ENCODE results near the gene CDK19. TPM values are rescaled to one million over a fixed set of nuclear protein-coding genes. Genes with fewer than 3 reads are reported as not detected.

Gene CDK19
- polyA plus RNA-seq, 1 donor (not counting 4 experiments of a cell fraction or from before 2014, with no cell fraction given) = 6.4 TPM

- no peak overlapping the region for H3K4me2 ChIP-seq (ENCODE audit: control insufficient read depth, extremely low read depth, insufficient read depth, low read depth, low read length)
- H3K4me3 ChIP-seq (ENCODE audit: control insufficient read depth in 2 of 3, extremely low read depth in 1 of 3, insufficient read depth in 2 of 3, low read depth in 1 of 3, low read length in 3 of 3) = no peak overlapping the region
- H3K36me3 ChIP-seq (ENCODE audit: control insufficient read depth in 2 of 2, extremely low read depth in 1 of 2, insufficient read depth in 2 of 2, low read length in 2 of 2) = peaks cover 0 to 2% of the 10 kb centered on the region in 2 experiments
- no peaks in the 10 kb centered on the region for H3K9me1 ChIP-seq (ENCODE audit: control insufficient read depth, extremely low read depth, insufficient read depth, low read length)
- no peak for TF ChIP-seq EZH2 (IDR thresholded peaks at IDR 0.05; ENCODE audit: low read length)
- TF ChIP-seq, protein P1, sequence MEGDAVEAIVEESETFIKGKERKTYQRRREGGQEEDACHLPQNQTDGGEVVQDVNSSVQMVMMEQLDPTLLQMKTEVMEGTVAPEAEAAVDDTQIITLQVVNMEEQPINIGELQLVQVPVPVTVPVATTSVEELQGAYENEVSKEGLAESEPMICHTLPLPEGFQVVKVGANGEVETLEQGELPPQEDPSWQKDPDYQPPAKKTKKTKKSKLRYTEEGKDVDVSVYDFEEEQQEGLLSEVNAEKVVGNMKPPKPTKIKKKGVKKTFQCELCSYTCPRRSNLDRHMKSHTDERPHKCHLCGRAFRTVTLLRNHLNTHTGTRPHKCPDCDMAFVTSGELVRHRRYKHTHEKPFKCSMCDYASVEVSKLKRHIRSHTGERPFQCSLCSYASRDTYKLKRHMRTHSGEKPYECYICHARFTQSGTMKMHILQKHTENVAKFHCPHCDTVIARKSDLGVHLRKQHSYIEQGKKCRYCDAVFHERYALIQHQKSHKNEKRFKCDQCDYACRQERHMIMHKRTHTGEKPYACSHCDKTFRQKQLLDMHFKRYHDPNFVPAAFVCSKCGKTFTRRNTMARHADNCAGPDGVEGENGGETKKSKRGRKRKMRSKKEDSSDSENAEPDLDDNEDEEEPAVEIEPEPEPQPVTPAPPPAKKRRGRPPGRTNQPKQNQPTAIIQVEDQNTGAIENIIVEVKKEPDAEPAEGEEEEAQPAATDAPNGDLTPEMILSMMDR (optimal IDR thresholded peaks at IDR 0.05 in 1 of 3, IDR thresholded peaks at IDR 0.05 in 1 of 3, conservative IDR thresholded peaks at IDR 0.05 in 1 of 3; ENCODE audit: extremely low read depth in 1 of 3, insufficient read depth in 2 of 3, low read length in 3 of 3) = no peak
- no peak overlapping the region for H3K9ac ChIP-seq (ENCODE audit: control insufficient read depth, extremely low read depth, insufficient read depth, low read length)
- DNase-seq (ENCODE audit: low read depth, low spot score) (no peak), FAIRE-seq (no peak)
- dilution Hi-C loops (cut with MboI; ENCODE audit: extremely low pct_ligation_motif_present, low sequenced_read_pairs) = no loop called here
- no peaks in the 10 kb centered on the region for H4K20me1 ChIP-seq (ENCODE audit: control insufficient read depth, extremely low read depth, insufficient read depth, low read length)
- no peak overlapping the region for H3K27ac ChIP-seq (ENCODE audit: control insufficient read depth, insufficient read depth, low read length)
- no peaks in the 10 kb centered on the region for H3K9me3 ChIP-seq (ENCODE audit: control insufficient read depth, low read depth, low read length)
- H3K79me2 ChIP-seq (ENCODE audit: control insufficient read depth, insufficient read depth, low read length) = no peaks in the 10 kb centered on the region
- no peaks in the 10 kb centered on the region for H3K27me3 ChIP-seq (ENCODE audit: control insufficient read depth, extremely low read depth, insufficient read depth, low read length)
- H2AFZ ChIP-seq (ENCODE audit: control insufficient read depth, low read length) = no peak overlapping the region
- H3K4me1 ChIP-seq (ENCODE audit: control insufficient read depth, extremely low read depth, insufficient read depth, low read length) = no peaks in the 10 kb centered on the region
Measured at GRCh38 chr6:110613356-110613755, 201.9 kb downstream of the CDK19 start.

DNA sequence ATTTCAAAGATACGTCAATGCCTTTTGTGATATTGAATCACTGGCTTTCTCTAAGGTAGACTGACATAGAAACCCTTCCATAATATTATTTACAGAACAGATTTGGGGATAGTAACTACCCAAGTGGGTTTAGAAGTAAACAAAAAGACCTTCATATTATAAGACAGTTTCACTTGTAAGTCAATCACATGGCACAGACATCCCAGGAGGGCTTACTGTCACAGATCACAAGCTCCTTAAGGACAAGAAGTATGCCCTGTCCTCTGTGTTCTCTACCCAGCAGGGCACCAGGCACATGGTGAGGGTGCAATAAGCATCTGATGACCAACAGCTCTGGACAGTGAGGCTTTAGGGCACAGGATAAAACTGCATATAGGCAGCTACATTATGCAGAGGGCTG is 203.0 kb downstream of the CDK19 start:
- Histone ChIP-seq H3K27ac (ENCODE audit: control insufficient read depth, insufficient read depth, low read length) (no peak overlapping the region), H3K27me3 (ENCODE audit: control insufficient read depth, extremely low read depth, insufficient read depth, low read length) (no peaks in the 10 kb centered on the region), H3K9me3 (ENCODE audit: control insufficient read depth, low read depth, low read length) (no peaks in the 10 kb centered on the region), H3K4me2 (ENCODE audit: control insufficient read depth, extremely low read depth, insufficient read depth, low read depth, low read length) (no peak overlapping the region), H3K4me3 (ENCODE audit: control insufficient read depth in 2 of 3, extremely low read depth in 1 of 3, insufficient read depth in 2 of 3, low read depth in 1 of 3, low read length in 3 of 3) (no peak overlapping the region), H3K36me3 (ENCODE audit: control insufficient read depth in 2 of 2, extremely low read depth in 1 of 2, insufficient read depth in 2 of 2, low read length in 2 of 2) (peaks cover 0 to 2% of the 10 kb centered on the region in 2 experiments), H2AFZ (ENCODE audit: control insufficient read depth, low read length) (no peak overlapping the region), H3K4me1 (ENCODE audit: control insufficient read depth, extremely low read depth, insufficient read depth, low read length) (no peaks in the 10 kb centered on the region), H3K9me1 (ENCODE audit: control insufficient read depth, extremely low read depth, insufficient read depth, low read length) (no peaks in the 10 kb centered on the region), H4K20me1 (ENCODE audit: control insufficient read depth, extremely low read depth, insufficient read depth, low read length) (no peaks in the 10 kb centered on the region), H3K79me2 (ENCODE audit: control insufficient read depth, insufficient read depth, low read length) (no peaks in the 10 kb centered on the region), H3K9ac (ENCODE audit: control insufficient read depth, extremely low read depth, insufficient read depth, low read length) (no peak overlapping the region)
- dilution Hi-C loops (cut with MboI; ENCODE audit: extremely low pct_ligation_motif_present, low sequenced_read_pairs) = no loop called here
- FAIRE-seq (no peak), DNase-seq (ENCODE audit: low read depth, low spot score) (no peak)
- TF ChIP-seq, protein P1 (optimal IDR thresholded peaks at IDR 0.05 in 1 of 3, IDR thresholded peaks at IDR 0.05 in 1 of 3, conservative IDR thresholded peaks at IDR 0.05 in 1 of 3; ENCODE audit: extremely low read depth in 1 of 3, insufficient read depth in 2 of 3, low read length in 3 of 3) = no peak
- TF ChIP-seq EZH2 (IDR thresholded peaks at IDR 0.05; ENCODE audit: low read length) = no peak
